MCF 10A (cell line): ENCODE data around the gene CTNNA2. TPM values are rescaled to one million over a fixed set of nuclear protein-coding genes. Genes with fewer than 3 reads are reported as not detected.

Experiments used
- BruUV-seq: library from RNA; stranded (reverse); fragments of 400-500 nt; replicated peaks from 2 replicates; lab custom pipeline; 2021; lab: Mats Ljungman, UMichigan
- CTCF ChIA-PET: fragments of 300-600 bp; sonication (Branson Sonifier 250); formaldehyde crosslinking; extraction: SDS; loops from one replicate; lab custom pipeline; 2021; ENCODE audit warnings: antibody characterized with exemption, inconsistent platforms; lab: Yijun Ruan, JAX
- POLR2A ChIA-PET: fragments of 300-600, 350-650 bp; sonication (Branson Sonifier 250); formaldehyde crosslinking; extraction: SDS; loops from one replicate; lab custom pipeline; 2020; ENCODE audit warnings: antibody characterized with exemption, inconsistent platforms; lab: Yijun Ruan, JAX
- DNase-seq: peaks from one replicate; pipeline ENCODE4 v3.0.0-alpha.2; 2018; ENCODE audit not compliant: unreplicated experiment
- H3K27ac Mint-ChIP-seq: one replicate; pipeline ENCODE4 v1.8.0; 2022; ENCODE audit warnings: mild to moderate bottlenecking, low read depth, mixed read lengths; ENCODE audit not compliant: unreplicated experiment
- H3K27me3 Mint-ChIP-seq: one replicate; pipeline ENCODE4 v1.8.0; 2022; ENCODE audit warnings: mixed read lengths; ENCODE audit not compliant: insufficient read depth, unreplicated experiment
- H3K36me3 Mint-ChIP-seq: one replicate; pipeline ENCODE4 v1.8.0; 2022; ENCODE audit warnings: mild to moderate bottlenecking, moderate library complexity, mixed read lengths; ENCODE audit not compliant: insufficient read depth, unreplicated experiment
- H3K4me1 Mint-ChIP-seq: one replicate; pipeline ENCODE4 v1.8.0; 2022; ENCODE audit warnings: mixed read lengths; ENCODE audit not compliant: insufficient read depth, unreplicated experiment
- H3K4me3 Mint-ChIP-seq: one replicate; pipeline ENCODE4 v1.8.0; 2022; ENCODE audit warnings: mild to moderate bottlenecking, moderate library complexity, mixed read lengths; ENCODE audit not compliant: unreplicated experiment
- H3K9me3 Mint-ChIP-seq: one replicate; pipeline ENCODE4 v1.8.0; 2022; ENCODE audit warnings: mixed read lengths; ENCODE audit not compliant: unreplicated experiment
- CTCF ChIP-seq: fragments of 200-600 bp; IDR thresholded peaks from one replicate; pipeline ENCODE4 v1.8.0; 2022; ENCODE audit warnings: antibody characterized with exemption, mild to moderate bottlenecking; ENCODE audit not compliant: unreplicated experiment
- intact Hi-C: fragments of 100-400 bp; cut with micrococcal nuclease; formaldehyde crosslinking; loops from 2 replicates; pipeline ENCODE4 v1.14.1; 2022
- total RNA-seq: library from RNA; stranded (reverse); gene quantifications from 2 replicates; pipeline ENCODE4 v1.2.3, GENCODE V29; 2022

The CTNNA2 gene
- total RNA-seq, 1 experiment from 2014 or later = not detected

- POLR2A ChIA-PET = no interaction called here
- no peaks in the 10 kb centered on the region for H3K36me3 Mint-ChIP-seq
- peaks cover 8% of the 10 kb centered on the region for H3K4me1 Mint-ChIP-seq
- H3K9me3 Mint-ChIP-seq = no peaks in the 10 kb centered on the region
- CTCF ChIA-PET = interaction anchor here (0.6 kb wide), 1 partner anchor 1102 kb away, joined by 3 read pairs; no protein-coding TSS in a partner anchor
- H3K27me3 Mint-ChIP-seq = no peaks in the 10 kb centered on the region
- no peak for TF ChIP-seq CTCF
- intact Hi-C loops = no loop called here
- no peak overlapping the region for H3K4me3 Mint-ChIP-seq
- no peak overlapping the region for H3K27ac Mint-ChIP-seq
- no peak for DNase-seq
- no TSS peak for BruUV-seq
Measured at GRCh38 chr2:80490964-80491363, 978.1 kb downstream of the CTNNA2 start.

- DNase-seq = no peak
- ChIA-PET CTCF (interaction anchor here (0.7 to 6.6 kb wide), 4 partner anchors 166 to 1595 kb away, joined by 4 to 84 read pairs (median 4); no protein-coding TSS in a partner anchor), POLR2A (no interaction called here)
- no peaks in the 10 kb centered on the region for H3K9me3 Mint-ChIP-seq
- peak overlapping the region; percentile 73 for H3K27ac Mint-ChIP-seq
- peaks cover 13% of the 10 kb centered on the region for H3K4me1 Mint-ChIP-seq
- no peaks in the 10 kb centered on the region for H3K27me3 Mint-ChIP-seq
- no TSS peak for BruUV-seq
- TF ChIP-seq CTCF = no peak
- intact Hi-C loops = loop anchor here (5.0 kb wide), 2 partner anchors 409 to 559 kb away; no protein-coding TSS in a partner anchor
- H3K4me3 Mint-ChIP-seq = no peak overlapping the region
- no peaks in the 10 kb centered on the region for H3K36me3 Mint-ChIP-seq
Measured at GRCh38 chr2:80496346-80496745, 983.5 kb downstream of the CTNNA2 start.

GRCh38 chr2:80496775-80497174 is 983.9 kb downstream of the CTNNA2 start:
- H3K36me3 Mint-ChIP-seq = no peaks in the 10 kb centered on the region
- no peak overlapping the region for H3K4me3 Mint-ChIP-seq
- H3K27ac Mint-ChIP-seq = peak overlapping the region; percentile 73
- TF ChIP-seq CTCF = no peak
- no TSS peak for BruUV-seq
- no peaks in the 10 kb centered on the region for H3K27me3 Mint-ChIP-seq
- DNase-seq = peak; percentile 77
- ChIA-PET POLR2A (no interaction called here), CTCF (interaction anchor here (0.7 to 6.6 kb wide), 3 partner anchors 166 to 258 kb away, joined by 4 to 84 read pairs (median 5); no protein-coding TSS in a partner anchor)
- intact Hi-C loops = loop anchor here (5.0 kb wide), 2 partner anchors 409 to 559 kb away; no protein-coding TSS in a partner anchor
- H3K9me3 Mint-ChIP-seq = no peaks in the 10 kb centered on the region
- peaks cover 13% of the 10 kb centered on the region for H3K4me1 Mint-ChIP-seq

GRCh38 chr2:80499095-80499494 is 986.2 kb downstream of the CTNNA2 start:
- CTCF ChIA-PET = interaction anchor here (0.6 to 6.6 kb wide), 13 partner anchors 11 to 1780 kb away, joined by 3 to 84 read pairs (median 3); no protein-coding TSS in a partner anchor
- no TSS peak for BruUV-seq
- H3K4me3 Mint-ChIP-seq = no peak overlapping the region
- H3K27ac Mint-ChIP-seq = no peak overlapping the region
- peak; percentile 58 for TF ChIP-seq CTCF
- H3K27me3 Mint-ChIP-seq = no peaks in the 10 kb centered on the region
- POLR2A ChIA-PET = interaction anchor here (0.6 to 1.2 kb wide), 3 partner anchors 20 to 173 kb away, joined by 3 to 4 read pairs (median 4); no protein-coding TSS in a partner anchor
- H3K36me3 Mint-ChIP-seq = no peaks in the 10 kb centered on the region
- intact Hi-C loops = loop anchor here (1.0 to 5.0 kb wide), 5 partner anchors 173 to 562 kb away; no protein-coding TSS in a partner anchor
- peak; percentile 59 for DNase-seq
- peaks cover 13% of the 10 kb centered on the region for H3K4me1 Mint-ChIP-seq
- no peaks in the 10 kb centered on the region for H3K9me3 Mint-ChIP-seq
